H1 (cell line): ENCODE data around the gene EGF. TPM values are rescaled to one million over a fixed set of nuclear protein-coding genes. Genes with fewer than 3 reads are reported as not detected.

ENCODE experiments used
- polyA plus RNA-seq, 7 experiments: library from polyadenylated mRNA; depleted of rRNA in 3 of 7; stranded (reverse) in 5 of 7; unstranded in 2 of 7; fragments of >200 nt in 5 of 7; fragments of 200-250 nt in 2 of 7; gene quantifications; 1 replicate in 5 of 7; 2 replicates in 1 of 7; 4 replicates in 1 of 7; pipeline versions ENCODE4 v1.2.1 to v1.2.3, GENCODE V29; 2011 to 2013; ENCODE audit warnings: missing spikeins in 2 of 7, mixed read lengths in 2 of 7
- small RNA-seq: library from polyadenylated mRNA; stranded (forward); fragments of <200 nt; extraction: miRNeasy Mini kit (QIAGEN cat#:217004); gene quantifications from one replicate; pipeline ENCODE3, GENCODE V24; 2013; ENCODE audit not compliant: insufficient read depth
- total RNA-seq: library from RNA; stranded (reverse); fragmentation: NEBNext Ultra II Directional; extraction: Animal tissue kit (Norgen Biotek cat#: 25700); gene quantifications from 2 replicates; pipeline ENCODE4 v1.2.1, GENCODE V29; 2021

Gene EGF
- total and polyA plus RNA-seq, 2 of the 8 experiments (the other 6 are each of a cell fraction or from before 2014, with no cell fraction given): 1.5 to 2.6 TPM

Small RNAs within 50 kb of the gene (small RNA-seq; reads per million reads assigned to genes)
- not detected for gene RNU6-35P

Other genes with a start within 250 kb of the EGF start
- 29.5 and 36.4 TPM in 2 replicates for gene CASP6, start 209.4 kb upstream of the EGF start, total RNA-seq
- 21.7 and 35.1 TPM in 2 replicates for gene CASP6, start 209.4 kb upstream of the EGF start, polyA plus RNA-seq (2011; rRNA removed)
- 47.2 and 49.9 TPM in 2 replicates for gene PLA2G12A, start 182.8 kb upstream of the EGF start, total RNA-seq
- gene PLA2G12A, start 182.8 kb upstream of the EGF start, polyA plus RNA-seq (2011; rRNA removed): 26.6 and 44.3 TPM in 2 replicates
- not detected in 2 replicates for gene CFI, start 110.9 kb upstream of the EGF start, total RNA-seq
- gene CFI, start 110.9 kb upstream of the EGF start, polyA plus RNA-seq (2011; rRNA removed): not detected in 2 replicates
- 37.5 and 37.9 TPM in 2 replicates for gene GAR1, start 97.1 kb upstream of the EGF start, total RNA-seq
- 9.4 and 14.5 TPM in 2 replicates for gene GAR1, start 97.1 kb upstream of the EGF start, polyA plus RNA-seq (2011; rRNA removed)
- not detected in 2 replicates for gene RRH, start 84.9 kb upstream of the EGF start, total RNA-seq
- gene RRH, start 84.9 kb upstream of the EGF start, polyA plus RNA-seq (2011; rRNA removed): 0.19 and 0.38 TPM in 2 replicates
- 0.21 TPM in 1 of 2 replicates, not detected in the other for gene LRIT3, start 64.8 kb upstream of the EGF start, total RNA-seq
- 0.11 TPM in 2 replicates for gene LRIT3, start 64.8 kb upstream of the EGF start, polyA plus RNA-seq (2011; rRNA removed)